GM10248 (cell line): ENCODE measurements around the gene TMEM234.

Experiments used
- CTCF ChIA-PET: fragments of 300-600 bp; sonication (Branson Sonifier 250); formaldehyde crosslinking; extraction: SDS; loops from one replicate; lab custom pipeline; 2021; ENCODE audit warnings: antibody characterized with exemption; lab: Yijun Ruan, JAX
- POLR2A ChIA-PET: fragments of 350-650 bp; sonication (Branson Sonifier 250); formaldehyde crosslinking; extraction: SDS; loops from one replicate; lab custom pipeline; 2020; ENCODE audit warnings: antibody characterized with exemption; lab: Yijun Ruan, JAX
- DNase-seq: peaks from one replicate; pipeline ENCODE4 v3.0.0; 2012; ENCODE audit errors: extremely low spot score
- CTCF ChIP-seq: IDR thresholded peaks from 2 replicates; pipeline ENCODE4 v1.5.1; 2012; ENCODE audit warnings: mild to moderate bottlenecking, low read depth; ENCODE audit errors: extremely low read depth, missing control alignments, control extremely low read depth

Gene TMEM234

GRCh38 chr1:32240140-32240951 lies 18.2 kb upstream of the TMEM234 start:
- peak; percentile 22 for TF ChIP-seq CTCF
- DNase-seq, result no peak
- ChIA-PET POLR2A (interaction anchor here (1.0 to 1.8 kb wide), 3 partner anchors 8 to 96 kb away, joined by 3 to 5 read pairs (median 4); partner anchors contain the start of genes LCK and MARCKSL1), CTCF (interaction anchor here (0.6 to 14.4 kb wide), 12 partner anchors 11 to 237 kb away, joined by 3 to 156 read pairs (median 4); partner anchors contain the start of genes FAM167B and LCK)

GRCh38 chr1:32239790-32240139 lies 17.6 kb upstream of the TMEM234 start:
- no peak for TF ChIP-seq CTCF
- no peak for DNase-seq
- ChIA-PET POLR2A (no interaction called here), CTCF (interaction anchor here (0.9 to 14.4 kb wide), 6 partner anchors 10 to 111 kb away, joined by 3 to 156 read pairs (median 14); partner anchors contain the start of genes FAM167B and LCK)

DNA sequence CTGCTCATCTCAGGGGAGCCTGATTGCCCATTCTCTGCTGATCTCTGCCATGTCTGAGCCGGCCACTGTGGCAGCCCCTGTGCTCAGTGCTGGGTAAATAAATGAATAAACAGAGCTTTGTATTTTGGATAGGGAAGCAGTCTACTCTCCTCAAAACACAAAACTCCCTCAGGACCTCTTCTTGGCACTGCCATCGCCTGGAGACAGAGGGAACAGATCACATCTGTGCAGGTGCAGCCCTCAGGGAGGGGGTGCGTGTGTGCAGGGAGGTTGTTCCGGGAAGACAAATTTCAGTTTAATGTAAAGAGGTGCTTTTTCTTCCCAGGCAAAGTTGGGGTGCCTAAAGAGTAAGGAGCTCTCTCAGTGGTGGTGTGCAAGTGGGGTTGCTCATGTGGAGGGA lies 17.2 kb upstream of the TMEM234 start:
- POLR2A ChIA-PET, result no interaction called here
- CTCF ChIA-PET, result interaction anchor here (1.4 to 14.4 kb wide), 4 partner anchors 10 to 78 kb away, joined by 4 to 156 read pairs (median 63); partner anchors contain the start of genes FAM167B and LCK
- no peak for TF ChIP-seq CTCF
- DNase-seq, result no peak

DNA sequence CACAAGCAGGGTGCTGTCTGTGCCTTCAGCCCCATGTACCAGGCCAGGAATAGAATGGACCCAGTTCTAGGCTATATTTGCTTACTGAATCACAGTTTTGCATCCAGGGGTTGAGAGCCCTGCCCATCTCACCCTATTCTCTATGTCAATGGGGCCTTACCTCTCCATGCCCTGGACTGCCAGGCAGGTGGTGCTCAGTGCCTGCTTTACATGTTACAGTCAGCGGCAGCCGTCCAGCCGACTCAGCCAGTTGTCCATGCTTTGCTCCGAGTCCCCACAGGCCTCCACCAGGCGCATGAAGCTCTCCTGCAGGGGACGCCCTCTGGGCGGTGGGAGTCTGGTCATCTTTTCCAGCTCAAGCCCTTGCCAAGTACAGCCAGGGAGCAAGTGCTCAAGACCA lies 12.6 kb upstream of the TMEM234 start:
- CTCF ChIA-PET, result interaction anchor here (1.1 to 10.0 kb wide), 3 partner anchors 17 to 81 kb away, joined by 3 to 104 read pairs (median 13); partner anchors contain the start of genes FAM167B and LCK
- no peak for TF ChIP-seq CTCF
- DNase-seq, result no peak
- POLR2A ChIA-PET, result interaction anchor here (2.1 kb wide), 1 partner anchor 101 kb away, joined by 6 read pairs; the partner anchor contains the start of gene MARCKSL1

- CTCF ChIA-PET, result interaction anchor here (1.7 to 2.5 kb wide), 3 partner anchors 15 to 168 kb away, joined by 4 to 12 read pairs (median 7); no protein-coding TSS in a partner anchor
- POLR2A ChIA-PET, result interaction anchor here (1.2 kb wide), 1 partner anchor 8 kb away, joined by 3 read pairs; no protein-coding TSS in a partner anchor
- no peak for TF ChIP-seq CTCF
- DNase-seq, result no peak
These were observed 10.6 kb upstream of the TMEM234 start for GRCh38 chr1:32232558-32233304.

- DNase-seq, result no peak
- ChIA-PET CTCF (interaction anchor here (0.7 to 5.0 kb wide), 7 partner anchors 9 to 169 kb away, joined by 3 to 22 read pairs (median 5); no protein-coding TSS in a partner anchor), POLR2A (interaction anchor here (0.5 to 1.2 kb wide), 3 partner anchors 9 to 124 kb away, joined by 3 to 6 read pairs (median 5); partner anchors contain the start of gene KPNA6)
- TF ChIP-seq CTCF, result no peak
These were observed 9.8 kb upstream of the TMEM234 start for GRCh38 chr1:32231843-32232432.
